OCI-LY1 (cell line): Measurements from ENCODE around the gene GLDC.

Experiments used
- H2AFZ ChIP-seq: fragments of 200-600 bp; sonication (generic), shearing (Covaris generic); 2 replicates; pipeline ENCODE4 v1.6.0; 2014; ENCODE audit warnings: antibody characterized with exemption, mild to moderate bottlenecking, low read length
- H3F3A ChIP-seq: fragments of 200-600 bp; sonication (generic), shearing (Covaris generic); 2 replicates; pipeline ENCODE4 v1.6.0; 2014; ENCODE audit warnings: mild to moderate bottlenecking, antibody characterized with exemption, low read length, moderate library complexity; ENCODE audit not compliant: insufficient read depth
- H3K27ac ChIP-seq: fragments of 200-600 bp; sonication (generic); 2 replicates; pipeline ENCODE4 v1.5.1; 2014; ENCODE audit warnings: low read length, mixed run types, mild to moderate bottlenecking, low read depth; ENCODE audit not compliant: poor library complexity, severe bottlenecking
- H3K27me3 ChIP-seq: fragments of 200-600 bp; sonication (generic); 2 replicates; pipeline ENCODE4 v1.6.0; 2014; ENCODE audit warnings: antibody characterized with exemption, mild to moderate bottlenecking, low read length, moderate library complexity; ENCODE audit not compliant: insufficient read depth
- H3K36me3 ChIP-seq: fragments of 200-600 bp; sonication (generic); 2 replicates; pipeline ENCODE4 v1.6.1; 2014; ENCODE audit warnings: mild to moderate bottlenecking, antibody characterized with exemption, low read length, moderate library complexity, mixed read lengths; ENCODE audit not compliant: insufficient read depth
- H3K4me1 ChIP-seq: fragments of 200-600 bp; sonication (generic); 2 replicates; pipeline ENCODE4 v1.5.1; 2014; ENCODE audit warnings: mild to moderate bottlenecking, low read length, moderate library complexity; ENCODE audit not compliant: insufficient read depth, severe bottlenecking
- H3K4me2 ChIP-seq: fragments of 200-600 bp; sonication (generic), shearing (Covaris generic); 2 replicates; pipeline ENCODE4 v1.6.1; 2014; ENCODE audit warnings: low read length
- H3K4me3 ChIP-seq: fragments of 200-600 bp; sonication (generic); 2 replicates; pipeline ENCODE4 v1.5.1; 2014; ENCODE audit warnings: low read length, low read depth, mild to moderate bottlenecking, mixed read lengths; ENCODE audit not compliant: poor library complexity, severe bottlenecking
- H3K79me2 ChIP-seq: fragments of 200-600 bp; shearing (Covaris generic); 2 replicates; pipeline ENCODE4 v1.6.1; 2016; ENCODE audit warnings: mixed run types, low read length, mixed read lengths; ENCODE audit not compliant: insufficient read depth
- H3K9ac ChIP-seq: fragments of 200-600 bp; sonication (generic), shearing (Covaris generic); 2 replicates; pipeline ENCODE4 v1.6.1; 2014; ENCODE audit warnings: mild to moderate bottlenecking, low read length, mixed read lengths
- H3K9me2 ChIP-seq: fragments of 200-600 bp; sonication (generic), shearing (Covaris generic); 2 replicates; pipeline ENCODE4 v1.6.1; 2014; ENCODE audit warnings: low read depth, mild to moderate bottlenecking, low read length, mixed read lengths
- H3K9me3 ChIP-seq: fragments of 200-600 bp; shearing (Covaris generic); 2 replicates; pipeline ENCODE4 v1.6.1; 2014; ENCODE audit warnings: low read length, mixed read lengths
- H4K20me1 ChIP-seq: fragments of 200-600 bp; sonication (generic), shearing (Covaris generic); 2 replicates; pipeline ENCODE4 v1.6.0; 2016; ENCODE audit warnings: mild to moderate bottlenecking, low read length; ENCODE audit not compliant: insufficient read depth
- CTCF ChIP-seq: fragments of 200-600 bp; sonication (generic), shearing (Covaris generic); IDR thresholded peaks from 2 replicates; pipeline ENCODE4 v1.5.1; 2017; ENCODE audit warnings: mild to moderate bottlenecking, antibody characterized with exemption, low read length, moderate library complexity, mixed read lengths
- EZH2 ChIP-seq: fragments of 200-600 bp; sonication (generic), shearing (Covaris generic); IDR thresholded peaks from 2 replicates; pipeline ENCODE4 v1.8.0; 2017; ENCODE audit warnings: borderline replicate concordance, mixed run types, mild to moderate bottlenecking, antibody characterized with exemption, low read length, moderate library complexity, mixed read lengths

GLDC gene

GRCh38 chr9:6512085-6512657 lies 133.4 kb downstream of the GLDC start:
- Histone ChIP-seq H3K9ac (no peak overlapping the region), H3K79me2 (no peaks in the 10 kb centered on the region), H3K4me1 (no peaks in the 10 kb centered on the region), H2AFZ (no peak overlapping the region), H3K9me2 (no peaks in the 10 kb centered on the region), H3F3A (no peaks in the 10 kb centered on the region), H3K4me3 (no peak overlapping the region), H3K27me3 (no peaks in the 10 kb centered on the region), H4K20me1 (no peaks in the 10 kb centered on the region), H3K9me3 (no peaks in the 10 kb centered on the region), H3K36me3 (peaks cover 16% of the 10 kb centered on the region), H3K4me2 (no peak overlapping the region), H3K27ac (no peak overlapping the region)
- TF ChIP-seq EZH2 (no peak), CTCF (no peak)

- Histone ChIP-seq H4K20me1 (no peaks in the 10 kb centered on the region), H2AFZ (no peak overlapping the region), H3F3A (no peaks in the 10 kb centered on the region; the same call in 1 of the 2 replicates), H3K27me3 (no peaks in the 10 kb centered on the region), H3K4me2 (no peak overlapping the region), H3K4me3 (no peak overlapping the region), H3K36me3 (peaks cover 61% of the 10 kb centered on the region), H3K9ac (no peak overlapping the region), H3K4me1 (no peaks in the 10 kb centered on the region), H3K79me2 (no peaks in the 10 kb centered on the region), H3K27ac (no peak overlapping the region), H3K9me3 (no peaks in the 10 kb centered on the region), H3K9me2 (no peaks in the 10 kb centered on the region)
- TF ChIP-seq CTCF (no peak), EZH2 (no peak)
Observed at GRCh38 chr9:6506571-6506970, 139.0 kb downstream of the GLDC start.

DNA sequence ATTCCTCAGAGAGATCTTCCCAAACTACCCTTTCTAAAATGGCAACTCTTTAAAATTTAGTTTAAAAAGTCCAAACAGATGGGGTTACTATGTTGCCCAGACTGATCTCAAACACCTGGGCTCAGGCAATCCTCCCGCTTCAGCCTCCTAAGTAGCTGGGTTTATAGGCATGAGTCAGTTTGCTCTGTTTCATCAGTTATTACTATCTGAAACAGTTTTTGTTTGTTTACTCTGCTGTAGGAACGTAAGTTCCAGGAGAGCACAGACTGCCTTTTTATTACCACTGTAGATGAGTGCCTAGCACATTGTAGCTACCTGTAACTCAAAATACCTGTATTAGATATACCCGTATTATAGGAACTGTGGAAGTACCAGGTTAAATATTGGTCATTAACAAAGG lies 143.1 kb downstream of the GLDC start:
- H3K9ac ChIP-seq: no peak overlapping the region
- no peaks in the 10 kb centered on the region for H3K79me2 ChIP-seq
- H3K9me2 ChIP-seq: no peaks in the 10 kb centered on the region
- no peak overlapping the region for H3K4me2 ChIP-seq
- no peaks in the 10 kb centered on the region for H3K4me1 ChIP-seq
- no peaks in the 10 kb centered on the region for H3K27me3 ChIP-seq
- H3K4me3 ChIP-seq: no peak overlapping the region
- no peaks in the 10 kb centered on the region; the same call in 1 of the 2 replicates for H3F3A ChIP-seq
- peaks cover 81% of the 10 kb centered on the region for H3K36me3 ChIP-seq
- H3K9me3 ChIP-seq: no peaks in the 10 kb centered on the region
- no peak overlapping the region for H2AFZ ChIP-seq
- no peaks in the 10 kb centered on the region for H4K20me1 ChIP-seq
- TF ChIP-seq EZH2 (no peak), CTCF (no peak)
- H3K27ac ChIP-seq: no peak overlapping the region
